Mammary epithelial cell (primary cell): Measurements from ENCODE around the gene PSRC1.

Experiments used
- CTCF ChIP-seq, 2 donors: IDR thresholded peaks in 1 of 2; conservative IDR thresholded peaks in 1 of 2; 2 replicates each; pipeline ENCODE4 v1.5.1; 2011 to 2012; ENCODE audit warnings: inconsistent platforms in 2 of 2, low read length in 2 of 2, mild to moderate bottlenecking in 2 of 2, control low read depth in 1 of 2, low read depth in 1 of 2; ENCODE audit not compliant: insufficient read depth in 1 of 2; ENCODE audit errors: extremely low read depth in 1 of 2
- EZH2 ChIP-seq: IDR thresholded peaks from 2 replicates; pipeline ENCODE4 v1.6.1; 2012; ENCODE audit warnings: low read length, inconsistent platforms, borderline replicate concordance

DNA sequence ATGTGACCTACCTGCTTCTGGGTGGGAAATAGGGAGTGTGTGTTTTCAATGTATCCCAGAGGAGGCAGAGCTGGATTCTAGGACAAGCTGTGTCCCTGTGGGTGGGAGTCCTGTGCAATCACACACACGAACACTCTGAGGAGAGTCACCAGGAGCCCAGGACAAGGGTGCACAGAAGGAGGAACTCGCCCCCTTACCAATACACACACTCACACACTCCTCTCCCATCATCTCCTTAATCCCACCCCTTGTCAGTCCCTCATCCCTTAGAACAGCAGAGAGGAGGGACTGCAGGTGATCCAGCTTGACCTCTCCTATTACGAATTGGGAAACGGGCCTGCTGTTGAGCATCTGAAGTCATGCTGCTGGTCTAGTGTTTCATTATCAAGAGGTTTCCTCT, 32.3 kb upstream of the PSRC1 start:
- TF ChIP-seq EZH2 (no peak), CTCF (conservative IDR thresholded peaks at IDR 0.05 in 1 of 2, IDR thresholded peaks at IDR 0.05 in 1 of 2; ENCODE audit: extremely low read depth in 1 of 2, insufficient read depth in 1 of 2, low read depth in 1 of 2, low read length in 2 of 2) (no peak)
